Stimulated activated CD4-positive, alpha-beta T cell treated with anti-CD3 and anti-CD28 coated beads, Interleukin-12 subunit alpha, Interleukin-12 subunit beta, amount 100 ng/mL, for 4 hours (primary cell): ENCODE results near the gene C1orf35.

Experiments used
- DNase-seq: peaks from one replicate; pipeline ENCODE4 v3.0.0-alpha.2; 2020

C1orf35 gene

DNA sequence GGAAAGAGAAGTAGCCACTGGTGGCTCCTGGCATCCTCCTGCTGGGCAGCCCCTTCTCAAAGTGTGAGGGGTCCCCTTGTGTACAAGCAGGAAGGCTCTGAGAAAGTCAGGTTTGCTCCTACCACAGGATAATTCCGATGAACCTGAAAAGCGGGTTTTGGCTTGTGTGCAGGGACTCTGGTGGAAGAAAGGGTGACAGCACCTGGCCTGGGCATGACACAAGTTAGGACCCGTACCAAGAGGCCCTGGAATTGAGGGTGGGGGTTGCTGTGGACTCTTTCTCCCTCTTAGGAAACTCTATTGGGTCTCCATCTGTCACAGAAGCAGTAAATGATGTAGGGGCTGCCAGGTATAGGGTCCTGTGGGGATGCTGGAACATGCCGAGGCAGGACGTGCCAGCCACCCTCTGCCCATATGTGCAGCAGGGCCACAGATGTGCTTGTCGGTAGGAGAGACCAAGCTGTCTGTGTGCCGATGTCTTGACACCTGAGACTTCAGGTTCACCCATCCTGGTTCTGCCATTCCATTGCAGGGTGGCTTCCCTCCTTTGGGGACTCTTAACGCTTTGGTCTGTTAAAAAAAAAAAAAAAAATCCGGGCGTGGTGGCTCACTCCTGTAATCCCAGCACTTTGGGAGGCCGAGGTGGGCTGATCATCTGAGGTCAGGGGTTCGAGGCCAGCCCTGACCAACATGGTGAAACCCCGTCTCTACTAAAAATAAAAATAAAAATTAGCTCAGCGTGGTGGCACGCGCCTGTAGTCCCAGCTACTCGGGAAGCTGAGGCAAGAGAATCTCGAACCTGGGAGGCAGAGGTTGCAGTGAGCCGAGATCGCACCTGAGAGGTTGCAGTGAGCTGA lies 9.8 kb downstream of the C1orf35 start:
- no peak for DNase-seq

DNA sequence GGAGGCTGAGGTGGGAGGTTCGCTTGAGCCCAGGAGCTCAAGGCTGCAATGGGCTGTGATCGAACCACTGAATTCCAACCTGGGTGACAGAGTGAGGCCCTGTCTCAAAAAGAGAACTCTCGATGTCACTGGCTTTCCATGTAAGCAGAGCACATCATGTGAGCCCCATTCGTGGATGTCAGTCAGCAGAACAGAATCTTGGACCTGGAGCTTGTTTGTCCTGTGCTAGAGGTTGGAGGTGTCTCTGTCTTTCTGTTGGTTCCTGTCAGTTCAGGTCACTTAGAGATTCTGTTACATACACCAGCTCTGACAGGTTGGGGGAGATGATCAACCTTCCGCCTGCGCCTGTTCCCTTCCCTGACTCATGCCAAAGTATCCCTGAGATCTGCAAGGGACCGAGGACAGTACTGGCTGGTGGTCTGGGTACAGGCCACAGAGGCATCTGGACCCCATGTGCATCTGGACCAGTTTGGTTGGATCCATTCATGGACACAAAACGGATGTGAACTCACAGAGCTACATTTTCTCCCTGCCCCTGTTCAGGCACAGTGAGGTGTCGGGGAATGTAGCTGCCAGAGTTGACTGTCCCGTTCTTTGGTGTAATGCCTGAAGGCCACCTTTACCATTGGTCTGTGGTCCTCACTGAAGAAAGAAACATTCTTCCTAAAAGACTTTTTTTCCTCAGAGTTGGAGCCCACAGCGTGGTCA lies 10.6 kb downstream of the C1orf35 start:
- DNase-seq, result no peak

DNA sequence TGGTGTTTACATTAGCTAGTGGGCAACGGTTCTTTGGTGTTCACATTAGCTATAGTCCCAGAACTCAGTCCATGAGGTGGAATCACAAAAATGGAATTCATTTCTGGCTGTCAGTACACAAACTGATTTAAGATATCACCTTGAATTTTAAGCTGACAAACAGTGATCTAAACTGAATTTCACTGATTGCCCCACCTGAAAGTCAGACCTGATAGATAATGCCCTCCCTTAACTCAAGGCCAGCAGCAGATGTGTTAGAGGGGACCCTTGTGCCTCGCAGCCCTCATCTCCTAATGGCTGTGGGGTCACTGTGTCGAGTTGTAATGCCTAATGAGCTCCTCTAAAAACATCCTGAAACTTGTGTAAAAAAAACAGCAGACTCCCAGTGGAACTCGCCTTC lies 12.0 kb downstream of the C1orf35 start:
- no peak for DNase-seq

DNA sequence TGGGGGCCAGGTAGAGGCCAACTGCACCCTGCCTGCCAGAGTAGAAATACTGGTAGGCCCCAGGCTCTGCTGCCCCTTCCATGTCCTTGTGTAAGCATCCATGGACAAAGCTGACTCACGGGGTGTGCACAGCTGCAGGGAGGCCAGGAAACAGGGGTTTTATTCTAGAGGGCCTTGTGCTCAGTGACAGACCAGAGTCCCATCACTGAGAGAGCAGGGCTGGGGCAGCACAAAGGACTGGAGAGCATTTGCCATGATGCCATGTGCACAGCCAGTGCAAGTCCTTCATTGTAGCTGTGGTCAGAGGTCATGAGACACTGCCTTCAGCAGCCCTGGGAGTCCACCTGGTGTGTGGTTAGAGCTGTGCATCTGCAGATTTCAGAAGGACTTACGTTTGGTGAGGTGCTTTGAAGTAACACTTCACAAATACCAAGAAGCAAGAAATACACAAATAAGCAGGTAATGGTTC lies 12.5 kb downstream of the C1orf35 start:
- no peak for DNase-seq

DNA sequence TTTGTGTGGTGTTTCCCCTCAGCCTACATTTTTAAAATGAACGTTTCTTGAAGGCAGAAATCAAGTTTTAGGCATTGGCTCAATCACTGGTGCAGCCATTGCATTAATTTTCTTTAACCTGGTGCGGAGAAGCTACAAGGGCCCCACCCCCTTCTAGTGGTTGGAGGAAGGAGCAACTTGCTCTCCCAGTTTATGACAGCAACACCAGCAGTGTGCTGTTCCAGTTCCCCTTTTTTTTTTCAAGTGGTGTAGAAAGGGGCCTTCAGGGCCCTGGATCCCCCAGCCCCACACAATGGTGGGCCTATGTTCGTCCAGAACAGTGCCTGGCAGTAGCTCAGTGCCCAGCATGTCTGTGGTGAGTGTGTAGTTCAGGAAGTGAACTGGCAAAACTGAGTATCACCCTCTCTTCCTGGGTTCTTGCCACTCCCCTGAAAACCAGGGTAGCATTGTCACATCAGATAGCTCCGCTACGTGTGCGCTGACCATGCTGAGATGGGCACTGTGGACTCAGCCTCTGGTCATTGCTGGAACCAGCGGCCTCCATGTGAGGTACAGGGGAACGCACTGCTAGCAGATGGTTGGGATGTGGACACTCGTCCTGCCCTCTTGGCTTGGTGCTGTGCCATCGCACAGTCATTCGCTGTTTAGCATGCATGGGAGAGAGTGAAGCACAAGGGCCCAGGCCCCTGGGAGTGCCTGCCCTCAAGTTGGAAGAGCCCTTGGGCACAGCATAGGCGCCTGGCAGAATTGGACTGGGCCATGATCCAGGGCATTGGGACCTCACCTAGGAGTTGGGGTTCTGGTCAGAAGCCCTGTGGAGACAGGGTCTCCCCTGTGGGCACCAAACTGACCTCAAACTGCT lies 13.4 kb downstream of the C1orf35 start:
- DNase-seq, result no peak

DNA sequence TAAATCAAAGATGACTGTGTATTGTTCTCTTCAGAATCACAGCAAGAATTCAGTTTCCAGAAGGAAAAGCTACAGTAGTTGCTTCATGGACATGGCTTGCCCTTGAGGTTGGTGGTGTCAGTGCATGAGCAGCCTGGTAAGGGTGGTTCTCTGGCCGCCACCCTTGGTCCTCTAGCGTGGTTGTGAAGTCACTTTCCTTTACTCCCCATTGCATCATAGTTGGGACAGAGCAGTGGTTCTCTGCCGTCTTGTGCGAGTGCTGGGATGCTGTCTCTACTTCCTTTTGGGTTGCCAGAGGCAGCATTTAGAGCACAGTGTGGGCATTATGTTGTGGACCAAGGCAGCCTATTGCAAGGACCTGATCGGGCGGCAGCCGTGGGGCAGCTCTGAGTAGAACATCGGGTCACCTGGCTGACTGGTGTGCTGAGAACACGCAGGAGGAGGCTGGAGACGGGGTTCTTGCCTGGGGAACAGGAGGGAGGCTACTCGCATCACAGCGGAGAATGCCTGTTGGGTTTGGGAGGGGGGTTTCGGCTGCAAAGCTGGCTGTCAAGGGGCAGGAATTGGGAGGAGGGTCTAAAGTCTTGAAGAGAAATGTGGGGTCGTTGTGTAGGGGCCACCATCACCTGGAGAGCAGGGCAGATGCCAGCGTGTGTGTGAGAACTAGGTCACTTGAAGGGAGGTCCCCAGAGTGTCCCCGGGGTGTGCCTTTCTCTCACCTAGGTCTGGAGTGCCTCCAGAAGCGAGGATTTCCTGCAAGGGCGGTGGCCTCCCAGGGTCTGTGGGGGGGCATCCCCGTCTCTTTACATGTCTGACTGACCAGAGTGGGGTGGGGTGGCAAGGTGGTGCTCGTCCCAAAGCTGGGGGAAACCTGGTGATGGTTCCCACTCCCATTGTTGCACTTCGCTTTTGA lies 14.3 kb downstream of the C1orf35 start:
- DNase-seq, result no peak

DNA sequence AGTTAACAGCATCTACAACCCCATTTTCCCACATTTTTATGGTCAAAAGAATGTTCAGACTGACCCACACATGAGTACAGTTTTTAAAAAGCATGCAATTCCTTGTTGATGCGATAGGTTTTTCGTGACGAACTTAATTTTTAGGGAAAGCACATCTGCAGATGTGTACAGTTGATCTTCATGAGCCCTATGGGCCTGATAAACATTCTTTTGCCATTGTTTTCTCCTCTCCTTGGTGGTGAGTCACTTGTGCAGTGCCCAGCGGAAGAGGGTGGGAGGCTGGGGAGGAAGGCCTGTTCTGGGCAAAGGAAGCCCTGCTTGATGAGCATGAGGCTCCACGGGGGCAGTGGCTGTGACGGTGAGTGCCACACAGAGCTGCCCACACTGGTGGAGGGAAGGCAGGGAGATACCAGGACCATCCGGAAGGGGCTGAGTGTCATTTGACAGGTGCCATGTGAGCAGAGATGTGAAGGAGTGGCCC lies 15.3 kb downstream of the C1orf35 start:
- DNase-seq, result no peak

DNA sequence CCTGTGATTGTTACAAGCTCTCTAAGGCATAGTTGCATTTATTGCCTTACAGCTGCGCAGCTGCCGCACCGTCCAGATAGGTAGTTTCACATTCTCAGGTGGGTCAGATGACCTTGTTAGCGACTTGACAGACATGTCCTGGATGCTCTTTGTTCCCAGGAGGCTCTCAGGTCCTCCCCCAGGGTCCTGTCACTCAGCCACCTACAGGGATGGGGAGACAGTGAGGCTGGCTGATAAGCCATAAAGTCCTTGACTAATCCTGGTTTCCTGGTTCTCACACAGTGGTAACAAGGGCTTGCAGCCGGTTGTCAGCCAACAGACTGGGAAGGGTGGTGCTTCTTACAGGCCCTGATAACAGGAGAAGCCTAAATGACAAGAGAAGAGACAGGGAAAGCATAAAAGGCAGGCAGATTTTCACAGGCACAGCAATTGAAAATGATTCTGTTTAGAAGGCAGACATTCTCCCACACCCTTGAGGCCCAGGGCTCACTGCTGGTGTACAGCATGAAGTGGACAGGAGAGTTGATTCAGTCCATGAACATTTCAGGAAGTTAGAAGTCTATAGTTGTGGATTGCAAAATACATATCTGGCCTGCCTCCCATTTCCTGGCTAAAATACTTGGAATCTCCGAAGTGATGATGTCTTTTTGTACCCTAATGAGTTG lies 17.7 kb downstream of the C1orf35 start:
- no peak for DNase-seq

DNA sequence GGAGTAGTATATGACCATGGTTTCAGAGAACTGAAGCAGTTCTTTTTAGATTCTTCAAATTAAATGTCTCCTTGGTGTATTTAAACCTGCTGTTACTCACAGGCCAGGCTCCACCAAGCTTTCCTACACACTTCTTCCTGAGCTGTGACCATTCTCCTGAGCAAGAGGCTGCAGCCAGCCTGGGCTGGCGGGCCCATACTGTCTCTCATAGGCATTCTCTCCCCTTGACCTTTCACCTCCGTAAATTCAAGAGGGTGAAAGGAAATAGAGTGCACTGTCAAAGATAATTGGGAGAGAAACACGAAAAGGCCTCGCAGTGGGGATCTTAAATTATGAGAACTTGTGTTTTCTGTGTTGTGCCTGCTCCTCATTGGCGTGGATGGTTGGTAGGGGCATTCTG lies 18.3 kb downstream of the C1orf35 start:
- no peak for DNase-seq

DNA sequence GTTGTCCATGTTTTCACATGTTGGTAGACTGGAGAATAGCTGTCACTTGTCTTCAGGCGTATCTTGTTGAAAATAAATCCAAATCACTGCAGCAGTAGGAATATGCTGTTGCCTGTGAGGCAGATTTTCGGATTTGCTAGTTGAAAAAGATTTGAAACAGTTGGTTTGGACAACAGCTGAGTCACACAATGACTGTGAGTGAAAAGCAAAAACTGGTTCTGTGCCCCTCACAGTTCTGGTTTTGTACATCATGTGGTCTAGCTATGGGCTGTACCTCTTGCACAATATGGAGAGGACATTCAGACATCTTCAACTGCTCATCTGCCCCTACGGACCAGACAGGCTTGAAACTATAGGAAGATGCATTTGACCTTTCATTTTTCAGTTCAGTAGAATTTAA lies 18.8 kb downstream of the C1orf35 start:
- no peak for DNase-seq

DNA sequence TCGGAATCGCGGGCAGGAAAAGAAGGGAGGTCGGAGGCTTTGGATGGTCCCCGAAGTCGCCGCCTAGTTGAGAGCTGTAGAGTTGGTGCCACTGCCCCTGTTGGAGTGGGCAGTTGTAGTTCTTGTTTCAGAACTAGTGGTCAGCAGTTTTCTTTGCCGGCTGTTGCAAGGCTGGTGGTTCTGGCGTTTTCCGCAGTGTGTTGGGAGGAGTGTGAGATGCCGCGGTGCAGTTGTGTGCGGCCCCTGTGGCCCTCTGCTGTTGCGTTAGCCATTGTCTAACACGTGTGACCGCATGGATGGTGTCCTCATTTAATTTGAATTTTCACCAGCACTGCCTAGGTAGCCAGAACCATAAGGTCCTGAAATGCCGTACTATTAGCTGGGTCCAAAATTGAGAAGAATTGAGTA lies 19.2 kb downstream of the C1orf35 start:
- DNase-seq, result no peak

DNA sequence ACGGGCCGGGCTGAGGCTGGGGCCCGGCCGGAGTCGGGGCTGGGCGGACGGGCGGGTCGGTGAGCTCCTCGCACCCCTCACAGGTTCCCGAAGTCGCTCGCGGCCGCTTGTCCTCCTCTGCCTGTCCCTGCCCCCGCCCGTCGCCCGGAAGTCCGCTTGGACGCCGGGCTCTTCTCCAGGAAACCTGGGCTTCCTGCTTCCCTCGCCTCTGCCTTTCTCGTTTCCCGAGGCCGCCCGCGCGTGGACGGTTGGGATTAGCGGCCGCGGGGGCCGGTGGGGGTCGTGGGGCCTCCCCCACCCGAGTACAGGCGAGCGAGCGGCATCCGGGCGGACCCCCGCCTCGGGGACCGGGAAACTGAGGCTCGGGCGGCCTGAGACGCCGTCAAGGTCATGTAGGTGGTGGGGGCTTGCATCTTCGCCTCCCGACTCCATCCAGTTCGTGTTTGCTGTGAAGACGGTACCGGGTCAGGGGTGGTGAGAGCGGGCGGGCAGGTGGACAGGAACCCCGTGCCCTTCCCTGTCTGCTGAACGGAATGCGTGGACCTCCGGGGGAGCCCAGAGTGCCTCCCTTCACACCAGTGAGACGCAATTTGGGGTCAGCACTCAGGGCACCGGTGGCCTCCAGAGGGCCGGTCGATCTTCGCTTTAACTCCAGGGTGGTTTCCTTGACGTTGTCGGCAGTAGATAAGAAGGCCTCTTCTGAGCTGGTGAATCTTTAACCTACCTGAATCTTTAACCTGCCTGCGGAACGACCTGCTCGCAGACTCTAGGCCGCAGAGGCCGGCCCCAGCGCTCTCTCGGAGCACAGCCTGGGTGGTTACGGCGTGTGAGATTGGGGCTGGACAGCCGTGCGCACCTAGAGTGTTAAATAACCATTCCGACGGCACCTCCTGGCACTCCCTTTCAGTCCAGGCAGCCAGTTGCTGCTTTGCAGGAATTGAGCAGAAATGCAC lies 19.9 kb downstream of the C1orf35 start:
- DNase-seq, result no peak

DNA sequence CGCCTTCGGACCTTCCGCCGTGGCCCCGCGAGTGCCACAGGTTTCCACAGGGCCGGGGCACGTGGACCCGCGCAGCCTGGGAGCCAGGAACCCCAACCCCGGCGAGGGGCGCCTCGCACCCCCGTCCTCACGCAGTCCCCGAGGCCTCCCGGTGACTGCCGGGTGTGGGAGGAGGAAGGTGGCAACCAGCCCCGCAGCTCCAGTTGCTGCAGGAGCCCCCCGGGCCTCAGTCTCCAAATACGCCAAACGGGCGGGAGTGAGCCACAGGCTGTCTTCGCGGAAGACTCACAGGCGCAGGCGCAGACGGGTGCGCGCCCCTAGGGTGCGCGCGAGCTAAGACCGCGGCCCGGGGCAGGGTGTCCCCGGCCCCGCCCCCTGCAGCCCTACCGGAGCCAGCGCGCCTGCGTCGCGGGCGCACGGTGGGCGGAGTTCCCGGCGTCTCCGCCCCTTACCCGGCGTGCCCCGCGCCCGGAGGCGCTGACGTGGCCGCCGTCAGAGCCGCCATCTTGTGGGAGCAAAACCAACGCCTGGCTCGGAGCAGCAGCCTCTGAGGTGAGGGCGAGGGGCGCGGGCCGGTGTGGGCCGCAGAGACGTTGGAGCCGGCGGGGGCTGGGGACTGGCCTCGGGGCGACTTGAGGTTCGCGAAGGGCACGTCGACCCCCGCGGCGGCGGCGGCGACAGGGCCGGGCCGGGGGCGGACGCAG lies 20.8 kb downstream of the C1orf35 start, which contains the start of gene ARF1:
ARF1 (plus strand) TSS at position 495 of the 704 bp plus-strand sequence. CDS start 14,407 bp downstream, outside the sequence.
- DNase-seq, result peak; percentile 92

DNA sequence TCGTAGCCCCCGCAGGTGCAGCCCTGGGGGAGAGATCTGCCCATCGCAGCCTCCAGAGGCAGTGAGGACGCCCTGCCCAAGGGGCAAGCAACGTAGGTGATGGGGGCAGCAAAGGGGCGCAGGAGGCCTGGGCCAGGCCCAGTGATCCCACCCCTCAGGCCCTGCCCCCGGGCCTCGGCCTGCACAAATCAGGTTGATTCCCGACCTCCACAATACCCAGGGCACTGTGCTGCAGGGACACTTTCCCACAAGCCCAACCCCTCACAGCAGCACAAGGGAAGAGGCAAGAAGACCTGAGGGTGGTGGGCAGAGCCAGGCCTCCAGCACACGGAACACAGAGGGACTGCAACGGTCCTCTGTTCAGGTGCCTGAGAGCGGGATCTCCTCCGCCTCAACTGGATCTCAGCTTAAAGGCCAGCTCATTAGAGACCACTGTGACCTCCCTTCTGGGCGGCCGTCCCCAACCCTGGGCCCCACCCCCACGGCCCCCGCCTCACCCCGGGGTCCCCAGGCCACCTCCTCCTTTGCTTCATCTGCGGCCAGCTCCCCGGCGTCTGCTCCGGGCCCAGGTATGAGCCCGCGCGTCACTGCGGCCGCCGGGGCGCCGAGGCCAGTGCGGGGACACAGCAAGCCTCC lies 21.4 kb downstream of the C1orf35 start:
- no peak for DNase-seq

DNA sequence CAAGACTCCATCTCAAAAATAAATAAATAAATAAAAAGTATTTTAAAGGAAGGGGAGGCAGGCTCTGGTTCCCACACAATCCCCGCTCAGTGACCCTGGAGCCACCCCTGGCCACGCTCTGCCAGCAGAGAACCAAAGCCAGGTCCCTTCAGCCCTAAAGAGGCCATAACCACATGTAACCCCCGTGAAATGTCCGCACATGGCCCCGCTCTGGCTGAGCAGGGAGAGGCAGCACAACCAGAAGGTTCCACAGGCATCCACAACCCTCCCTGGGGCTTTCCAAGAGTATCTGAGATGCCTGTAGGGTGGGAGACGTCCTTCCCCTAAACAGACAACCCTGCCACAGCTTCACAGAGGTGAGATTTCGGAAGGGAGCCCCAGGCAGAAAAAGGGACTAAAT lies 22.0 kb downstream of the C1orf35 start:
- no peak for DNase-seq

DNA sequence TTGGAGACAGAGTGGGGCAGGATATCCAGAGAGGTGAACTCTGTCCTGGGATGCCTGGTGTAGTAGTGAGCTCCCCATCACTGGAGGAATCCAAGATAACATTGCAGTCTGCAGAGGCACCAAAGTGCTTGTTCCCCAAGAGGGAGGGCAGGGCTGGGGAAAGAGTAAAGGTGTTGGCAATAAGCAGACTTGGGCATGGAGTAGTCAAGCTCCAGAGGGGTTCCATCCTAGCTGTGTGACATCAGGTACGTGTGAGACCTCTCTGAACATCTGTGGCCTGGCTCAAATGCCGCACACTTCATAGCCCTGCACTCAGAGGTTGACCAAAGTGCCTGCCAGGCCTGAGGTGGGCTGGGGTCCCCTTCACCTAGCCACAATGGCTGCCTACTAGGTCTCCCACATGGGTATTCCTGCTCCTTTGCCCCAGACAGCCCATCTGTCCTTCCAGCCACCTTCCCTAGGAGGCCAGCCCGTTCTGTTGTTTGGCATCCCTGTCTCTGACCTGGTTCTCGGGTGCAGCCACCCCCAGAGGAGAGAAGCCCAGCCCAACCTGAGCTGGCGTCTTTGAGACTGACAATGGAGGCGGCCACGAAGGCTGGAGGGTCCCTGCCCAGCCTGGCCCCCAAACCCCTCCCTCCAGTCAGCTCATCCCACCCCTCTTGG lies 23.4 kb downstream of the C1orf35 start:
- no peak for DNase-seq

DNA sequence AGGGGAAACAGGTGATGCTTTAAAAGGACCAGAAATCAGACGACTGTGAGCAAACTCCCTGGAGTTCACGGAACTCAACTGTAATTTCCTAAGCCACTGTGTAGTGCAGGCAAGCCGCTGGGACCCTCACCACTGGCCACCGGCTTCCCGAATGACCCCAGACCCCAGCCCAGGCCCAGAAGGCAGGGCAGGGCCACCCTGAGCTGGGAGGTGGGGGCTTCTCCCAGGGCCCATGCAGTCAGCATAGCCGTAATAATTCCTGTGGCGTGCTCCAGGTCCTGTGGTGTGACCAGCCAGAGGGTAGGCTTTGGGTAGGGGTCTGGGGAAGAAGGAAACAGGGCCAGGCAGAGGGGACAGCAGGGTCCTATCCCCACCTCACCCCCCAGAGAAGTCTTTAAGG lies 24.1 kb downstream of the C1orf35 start:
- no peak for DNase-seq
